GM19351 (cell line): Measurements from ENCODE around the gene ADRA1B.
"Not testable (repeated sequence)": the region's sequence is repeated elsewhere in the genome, so short reads cannot be mapped to it uniquely, and the experiment has no call there.

Experiments used
- ATAC-seq: cut with Tn5 transposase; IDR thresholded peaks from one replicate; pipeline ENCODE4 v1.9.1; 2021; ENCODE audit warnings: mild to moderate bottlenecking, moderate library complexity; ENCODE audit not compliant: unreplicated experiment

ADRA1B gene

DNA sequence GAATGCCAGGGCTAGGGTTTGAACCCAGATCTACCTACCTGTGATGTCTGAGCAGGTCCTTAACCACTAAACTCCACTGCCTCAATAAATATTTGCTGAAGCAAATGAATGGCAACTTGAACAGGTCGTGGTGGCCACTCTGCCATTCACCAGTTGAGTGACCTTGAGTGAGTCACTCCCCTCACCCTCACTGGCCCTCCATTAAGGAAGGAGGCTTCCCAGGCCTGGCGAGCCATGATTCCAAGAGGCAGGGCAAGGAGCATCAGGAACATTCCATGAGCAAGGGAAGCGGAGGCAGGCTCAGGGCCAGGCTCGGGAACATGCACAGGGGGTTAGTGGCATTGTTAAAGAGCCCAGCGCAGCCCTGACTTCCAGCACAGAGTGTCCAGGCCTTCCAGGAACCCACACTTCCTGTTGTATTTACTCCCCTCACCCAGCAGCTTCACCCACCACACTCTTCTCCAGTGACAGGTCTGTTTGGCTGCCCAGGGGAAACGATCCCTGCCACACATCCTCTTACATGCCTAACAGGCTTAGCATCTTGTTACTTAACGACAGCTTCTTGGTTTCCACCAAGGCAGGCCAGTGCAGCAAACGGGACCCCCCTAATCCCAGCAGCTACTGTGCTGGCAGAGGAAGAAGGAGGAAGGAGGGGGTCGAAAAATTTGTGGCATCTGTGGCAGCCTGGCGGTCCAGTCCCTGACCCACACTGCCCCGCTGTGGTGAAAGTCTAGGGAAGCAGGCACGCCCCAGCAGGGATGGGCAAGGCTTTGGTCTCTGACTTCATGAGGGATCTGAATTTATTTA is 49.0 kb downstream of the ADRA1B start:
- ATAC-seq: no peak

DNA sequence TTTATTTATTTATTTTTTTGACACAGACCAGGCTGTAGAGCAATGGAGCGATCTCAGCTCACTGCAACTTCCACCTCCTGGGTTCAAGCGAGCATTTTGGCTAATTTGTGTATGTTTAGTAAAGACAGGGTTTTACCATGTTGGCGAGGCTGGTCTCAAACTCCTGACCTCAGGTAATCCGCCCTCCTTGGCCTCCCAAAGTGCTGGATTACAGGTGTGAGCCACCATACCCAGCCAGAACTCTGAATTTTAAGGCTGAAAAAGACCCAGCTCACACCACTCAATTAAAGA is 49.5 kb downstream of the ADRA1B start:
- not testable (repeated sequence) for ATAC-seq

DNA sequence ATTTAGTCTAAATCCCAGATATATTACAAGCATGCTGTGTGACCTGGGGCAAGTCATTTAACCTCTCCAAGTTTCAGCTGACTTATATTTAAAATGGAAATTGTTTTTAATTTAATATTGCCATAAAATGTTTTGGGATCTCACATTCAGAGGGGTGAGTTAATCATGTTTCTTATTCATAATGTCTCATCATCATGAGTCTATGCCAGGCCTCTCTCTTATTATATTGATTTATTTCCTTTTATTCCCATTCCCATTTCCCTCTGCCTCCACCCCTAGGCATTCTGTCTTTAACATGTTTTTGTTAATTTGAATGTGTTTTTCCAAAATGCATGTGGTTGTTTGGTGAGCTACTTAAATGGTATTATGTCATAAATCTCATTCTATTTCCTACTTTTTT is 53.7 kb downstream of the ADRA1B start:
- ATAC-seq: no peak

DNA sequence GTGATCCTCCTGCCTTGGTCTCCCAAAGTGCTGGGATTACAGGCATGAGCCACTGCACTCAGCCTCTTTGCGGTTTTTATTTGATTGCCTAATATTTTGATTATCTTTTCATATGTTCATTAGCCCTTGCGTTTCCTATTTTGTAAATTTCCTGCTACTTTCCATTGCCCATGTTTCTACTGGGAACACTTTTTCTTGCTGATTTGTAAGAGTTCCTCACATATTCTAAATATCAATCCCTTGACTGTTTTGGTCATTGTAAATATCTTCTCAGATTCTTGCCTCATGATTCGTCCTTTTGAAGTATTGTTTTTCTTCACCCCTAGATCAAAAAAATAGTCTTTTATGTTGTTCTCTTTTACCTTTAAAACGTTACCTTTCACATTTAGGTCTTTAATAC is 54.8 kb downstream of the ADRA1B start:
- ATAC-seq: no peak

DNA sequence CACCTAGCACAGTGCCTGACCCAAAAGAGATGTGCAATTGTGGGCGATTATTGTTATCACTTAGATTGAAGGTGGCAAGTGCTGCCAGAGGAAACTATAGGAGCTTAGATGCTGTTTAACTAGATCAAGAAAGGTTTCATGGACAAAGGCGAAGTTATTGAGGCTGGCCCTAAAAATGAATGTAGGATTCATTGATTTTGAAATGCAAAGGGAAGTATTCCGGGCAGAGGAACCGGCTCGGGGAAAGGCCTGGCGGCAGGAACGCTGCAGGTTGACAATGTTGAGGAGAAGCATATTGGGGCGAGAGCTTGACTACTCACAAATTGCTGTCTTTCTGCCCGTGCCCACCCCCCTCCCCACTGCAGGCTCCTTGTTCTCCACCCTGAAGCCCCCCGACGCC is 55.2 kb downstream of the ADRA1B start:
- ATAC-seq: no peak

DNA sequence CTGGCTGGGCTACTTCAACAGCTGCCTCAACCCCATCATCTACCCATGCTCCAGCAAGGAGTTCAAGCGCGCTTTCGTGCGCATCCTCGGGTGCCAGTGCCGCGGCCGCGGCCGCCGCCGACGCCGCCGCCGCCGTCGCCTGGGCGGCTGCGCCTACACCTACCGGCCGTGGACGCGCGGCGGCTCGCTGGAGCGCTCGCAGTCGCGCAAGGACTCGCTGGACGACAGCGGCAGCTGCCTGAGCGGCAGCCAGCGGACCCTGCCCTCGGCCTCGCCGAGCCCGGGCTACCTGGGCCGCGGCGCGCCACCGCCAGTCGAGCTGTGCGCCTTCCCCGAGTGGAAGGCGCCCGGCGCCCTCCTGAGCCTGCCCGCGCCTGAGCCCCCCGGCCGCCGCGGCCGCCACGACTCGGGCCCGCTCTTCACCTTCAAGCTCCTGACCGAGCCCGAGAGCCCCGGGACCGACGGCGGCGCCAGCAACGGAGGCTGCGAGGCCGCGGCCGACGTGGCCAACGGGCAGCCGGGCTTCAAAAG is 55.7 kb downstream of the ADRA1B start:
- no peak for ATAC-seq

DNA sequence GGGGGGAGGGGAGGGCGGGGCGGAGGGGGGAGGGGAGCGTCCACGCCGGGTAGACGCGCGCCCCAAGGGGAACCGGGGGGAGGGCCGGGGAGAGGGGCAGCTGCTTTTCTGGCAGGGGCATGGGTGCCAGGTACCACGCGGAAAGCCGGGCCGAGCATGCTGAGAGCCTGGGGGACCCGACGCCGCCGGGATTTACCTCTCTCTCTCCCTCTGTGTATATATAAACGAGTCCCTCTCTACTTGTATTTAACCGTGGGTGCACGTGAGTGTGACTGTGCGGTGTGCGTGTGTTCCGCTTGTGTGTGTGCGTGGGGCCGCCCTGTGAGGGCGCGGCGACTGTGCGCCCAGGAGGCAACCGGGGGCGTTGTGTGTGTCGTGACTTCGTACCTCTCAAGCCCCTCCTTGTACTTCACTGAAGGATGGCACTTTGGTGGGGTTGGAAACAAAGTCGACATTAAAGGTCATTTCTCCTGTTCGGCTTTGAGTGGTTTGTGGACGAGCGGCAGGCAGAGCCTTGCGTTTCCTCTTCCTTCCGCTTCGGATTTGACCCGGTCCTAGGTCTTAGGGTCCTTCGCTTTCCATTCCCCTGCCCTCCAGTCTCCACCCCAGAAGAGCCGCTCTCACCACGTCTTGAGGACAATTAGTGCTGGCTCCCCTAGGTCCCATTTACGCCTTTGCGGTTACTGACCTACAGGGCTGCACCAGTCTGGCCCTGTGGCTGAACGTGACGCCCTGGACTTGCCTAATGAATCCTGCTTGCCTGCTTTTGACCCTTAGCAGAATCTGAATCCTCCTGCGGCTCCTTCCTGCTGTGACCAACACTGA is 56.5 kb downstream of the ADRA1B start:
- no peak for ATAC-seq

DNA sequence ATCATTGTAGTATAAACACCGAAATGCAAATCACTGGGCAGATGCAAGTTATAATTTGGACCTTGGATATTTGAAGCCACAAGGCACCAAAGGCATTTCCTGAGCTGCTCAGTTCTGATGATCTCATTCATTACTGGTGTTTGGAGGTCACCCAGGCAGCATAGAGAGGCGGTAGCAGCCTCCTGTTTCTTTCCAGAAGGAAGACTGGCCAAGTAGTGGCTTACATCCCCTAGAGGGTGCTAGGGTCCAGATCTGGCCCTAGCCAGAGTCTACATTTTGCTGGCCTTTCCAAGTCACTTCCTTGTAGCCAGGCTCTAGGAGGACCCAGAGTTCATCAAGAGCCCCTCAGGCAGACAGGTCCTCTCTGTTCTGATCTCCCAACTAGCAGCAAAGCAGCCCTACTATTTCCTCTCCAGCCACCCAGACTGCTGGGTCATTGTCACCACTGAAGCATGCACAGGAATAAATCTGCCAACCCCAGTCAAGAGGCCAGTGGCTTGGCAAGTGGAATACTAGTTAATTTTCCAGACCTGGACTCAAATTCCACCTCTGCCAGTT is 59.3 kb downstream of the ADRA1B start:
- ATAC-seq: no peak

DNA sequence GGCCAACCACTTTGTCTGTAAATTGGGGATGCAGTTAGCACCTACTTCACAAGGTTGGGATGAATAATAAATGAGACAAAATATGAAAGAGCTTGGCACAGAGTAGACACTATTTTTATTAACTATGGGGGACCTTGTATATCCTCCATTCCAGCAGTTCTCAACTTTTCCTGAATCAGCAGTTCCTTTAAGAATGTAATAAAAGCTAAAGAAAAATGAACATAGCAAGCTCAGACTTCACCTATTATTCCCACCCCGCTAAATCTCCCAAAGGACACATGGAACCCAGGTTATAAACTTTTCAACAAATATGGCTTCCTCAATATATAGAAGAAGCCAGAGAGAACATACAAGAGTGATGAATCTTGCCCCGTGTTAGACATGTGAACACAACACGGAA is 60.6 kb downstream of the ADRA1B start:
- ATAC-seq: no peak

DNA sequence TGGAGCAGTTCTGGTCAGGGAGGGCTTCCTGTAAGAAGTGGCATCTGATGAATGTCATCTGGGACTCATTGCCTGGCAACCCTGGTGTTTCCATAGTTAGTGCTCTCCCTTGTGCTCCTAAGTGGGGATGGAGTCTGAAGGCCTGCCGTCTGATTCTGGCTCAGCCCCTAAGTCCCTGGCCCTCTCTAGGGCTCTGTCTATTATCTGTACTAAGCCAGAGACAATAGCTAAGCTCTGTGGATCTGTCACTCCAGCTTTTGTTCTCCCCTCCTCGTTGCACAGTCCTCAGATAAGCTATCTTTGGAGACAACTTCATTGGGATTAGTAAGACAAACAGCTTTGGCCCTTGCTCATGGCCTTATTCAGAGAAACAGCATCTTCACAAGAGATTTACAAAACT is 62.1 kb downstream of the ADRA1B start:
- no peak for ATAC-seq

DNA sequence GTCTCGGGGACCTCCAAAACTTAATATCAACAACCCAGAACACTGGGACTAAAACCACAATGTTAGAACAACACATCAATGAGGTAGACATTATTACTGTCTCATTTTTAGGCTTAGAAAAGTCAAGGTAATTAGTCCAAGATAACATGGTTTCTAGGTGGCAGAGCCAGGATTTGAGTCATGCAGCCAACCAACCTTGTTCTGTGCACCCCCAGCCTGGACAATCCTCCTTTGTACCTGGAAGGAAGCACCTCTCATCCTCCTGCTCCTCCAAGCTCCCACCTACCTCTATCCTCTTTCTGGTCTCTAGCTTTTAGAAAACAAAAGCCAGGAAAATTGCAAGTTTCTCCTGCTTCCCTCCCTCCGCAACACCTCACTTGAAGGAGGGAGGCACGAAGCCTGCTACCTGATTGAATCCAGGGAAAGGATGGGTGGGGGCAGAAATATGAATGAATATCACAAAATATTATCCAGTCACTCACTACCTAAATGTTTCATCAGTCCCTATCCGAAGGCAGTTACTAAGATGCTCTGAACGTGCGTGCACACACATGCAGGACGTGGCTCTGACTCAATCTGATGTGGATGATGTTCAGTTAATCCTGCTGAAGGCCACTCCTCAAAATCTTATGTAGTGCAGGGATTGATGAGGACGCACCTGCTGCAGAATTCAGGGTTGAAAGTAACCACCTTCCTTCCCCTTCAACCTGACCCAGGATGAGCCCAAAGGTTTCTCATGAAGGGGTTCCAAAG is 66.3 kb downstream of the ADRA1B start:
- ATAC-seq: no peak

DNA sequence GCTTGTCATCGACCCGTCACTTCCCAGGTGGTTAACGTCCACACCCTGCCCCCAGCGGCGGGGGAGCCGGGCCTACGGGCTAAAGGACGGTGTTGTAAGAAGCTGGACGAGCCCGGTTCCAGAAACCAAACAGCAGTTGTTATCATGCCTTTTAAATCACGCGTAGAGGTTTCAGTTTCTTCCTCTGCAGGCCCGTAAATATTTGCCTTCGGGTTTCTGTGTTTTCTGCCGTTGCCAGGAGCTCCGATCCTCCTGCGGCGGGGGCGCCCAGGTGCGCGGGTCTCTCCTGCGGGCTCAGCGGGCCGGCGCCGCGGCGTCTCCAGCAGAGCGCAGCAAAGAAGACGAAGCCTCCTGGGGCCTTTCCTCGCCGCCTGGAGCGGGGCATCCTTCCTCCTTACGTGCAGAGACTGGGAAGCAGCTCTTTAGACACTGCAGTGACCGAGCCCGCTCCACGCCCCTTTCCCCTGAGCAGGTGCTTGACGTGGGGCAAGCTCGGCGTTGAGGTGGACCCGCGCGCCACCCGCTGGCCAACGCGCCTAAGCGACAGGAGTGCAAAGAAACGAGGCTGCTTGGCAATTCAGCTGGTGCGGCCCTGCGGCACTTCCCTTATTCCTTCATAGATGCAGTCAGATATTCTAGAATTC is 70.9 kb downstream of the ADRA1B start:
- ATAC-seq: peak; percentile 94

DNA sequence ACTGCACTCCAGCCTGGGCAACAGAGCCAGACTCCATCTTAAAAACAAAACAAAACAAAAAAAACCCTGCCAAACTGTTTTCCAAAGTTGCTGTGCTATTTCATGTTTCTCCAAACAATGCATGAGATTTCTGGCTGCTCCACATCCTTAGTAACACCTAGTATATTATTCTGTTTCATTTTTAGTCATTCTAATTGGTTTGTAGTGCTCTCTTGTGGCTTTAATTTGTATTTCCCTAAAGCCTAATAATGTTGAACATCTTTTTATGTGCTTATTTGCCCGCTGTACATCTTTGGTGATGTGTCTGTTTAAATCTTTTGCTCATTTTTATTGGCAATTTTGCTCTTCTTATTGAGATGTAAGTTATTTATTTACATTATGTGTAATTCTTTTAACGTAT is 74.2 kb downstream of the ADRA1B start:
- no peak for ATAC-seq

DNA sequence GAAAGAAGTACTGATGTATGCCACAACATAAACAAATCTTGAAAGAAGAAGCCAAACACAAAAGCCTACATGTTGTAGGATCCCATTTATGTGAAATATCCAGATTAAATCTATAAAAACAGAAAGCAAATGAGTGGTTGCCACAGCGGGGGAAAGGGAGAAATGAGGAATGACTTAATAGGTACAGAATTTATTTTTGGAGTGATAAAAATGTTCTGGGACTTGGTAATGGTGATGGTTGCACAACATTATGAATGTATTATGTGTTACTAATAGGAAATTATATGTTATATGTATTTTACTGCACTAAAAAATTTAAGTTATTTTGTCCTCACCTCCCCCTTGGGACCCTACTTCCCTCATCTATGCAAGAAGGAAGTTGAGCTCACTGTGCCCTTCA is 76.3 kb downstream of the ADRA1B start:
- ATAC-seq: no peak

DNA sequence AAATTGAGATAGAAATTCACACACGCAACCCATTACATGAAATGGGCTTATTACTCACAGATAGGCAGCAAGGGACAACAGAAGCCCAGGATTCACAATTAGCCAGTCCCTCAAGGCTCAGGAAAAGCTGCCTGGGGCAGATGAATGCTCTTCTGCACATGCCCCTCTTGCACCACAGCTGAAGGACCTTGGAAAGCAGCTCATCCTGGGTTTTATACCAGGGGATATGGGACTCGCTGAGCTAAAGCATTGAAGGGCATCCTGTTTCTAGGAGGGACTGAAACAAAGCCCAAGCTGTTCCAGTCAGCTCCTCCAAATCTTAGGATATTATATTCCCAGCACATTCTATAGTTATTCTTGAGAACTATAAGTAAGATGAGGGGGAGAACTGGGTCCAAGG is 76.9 kb downstream of the ADRA1B start:
- ATAC-seq: no peak

DNA sequence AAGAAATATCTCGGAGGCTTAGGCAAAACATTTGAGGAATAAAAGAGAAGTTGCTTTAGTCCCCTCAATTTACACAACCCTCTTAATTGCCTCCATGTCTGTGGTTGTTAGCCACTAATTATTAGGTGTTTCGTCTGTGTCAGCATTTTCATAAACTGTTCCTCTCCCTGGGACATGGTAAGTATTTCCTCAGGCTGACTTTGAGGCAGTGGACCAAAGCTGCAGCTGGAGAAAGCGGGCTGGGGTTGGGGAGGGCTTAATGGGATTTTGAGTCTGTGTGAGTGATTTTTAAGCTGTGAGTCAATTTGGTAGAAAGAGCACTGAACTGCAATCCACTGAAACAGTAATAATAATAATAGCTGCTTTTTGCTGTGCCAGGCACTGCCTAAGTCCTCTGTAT is 79.6 kb downstream of the ADRA1B start:
- no peak for ATAC-seq

DNA sequence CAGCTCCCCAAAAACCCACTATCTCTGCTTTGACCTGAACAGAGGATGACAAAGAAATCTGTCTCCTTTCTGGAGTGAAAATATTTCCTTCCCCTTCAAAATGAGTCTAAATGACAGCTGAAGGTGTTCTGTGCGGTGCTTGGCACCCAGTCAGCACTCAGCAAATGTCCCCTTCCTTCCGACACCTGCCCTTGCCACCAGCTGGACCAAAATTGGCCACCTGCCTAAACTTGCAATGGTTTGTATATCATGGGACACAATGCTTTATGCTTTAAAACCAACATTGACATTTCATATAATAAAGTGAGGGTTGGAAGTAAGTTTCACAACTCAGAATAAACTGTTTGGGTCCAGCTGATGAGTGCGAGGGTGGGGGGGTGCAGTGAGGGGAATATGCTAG is 85.2 kb downstream of the ADRA1B start:
- no peak for ATAC-seq

DNA sequence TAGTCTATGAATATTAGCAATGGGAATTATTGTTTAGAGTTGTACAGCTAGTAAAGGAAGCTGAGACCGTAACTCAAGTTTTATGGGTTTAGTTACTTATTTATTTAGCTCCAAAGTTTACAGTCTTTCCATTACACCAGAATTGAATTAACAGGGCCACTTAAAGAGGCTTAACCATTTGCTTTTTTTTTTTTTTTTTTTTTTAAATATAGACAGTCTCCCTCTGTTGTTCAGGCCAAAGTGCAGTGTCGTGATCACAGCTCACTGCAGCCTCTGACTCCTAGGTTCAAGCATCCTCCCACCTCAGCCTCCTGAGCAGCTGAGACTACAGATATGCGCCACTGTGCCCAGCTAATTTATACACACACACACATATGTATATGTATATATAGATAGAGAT is 91.2 kb downstream of the ADRA1B start:
- ATAC-seq: no peak

DNA sequence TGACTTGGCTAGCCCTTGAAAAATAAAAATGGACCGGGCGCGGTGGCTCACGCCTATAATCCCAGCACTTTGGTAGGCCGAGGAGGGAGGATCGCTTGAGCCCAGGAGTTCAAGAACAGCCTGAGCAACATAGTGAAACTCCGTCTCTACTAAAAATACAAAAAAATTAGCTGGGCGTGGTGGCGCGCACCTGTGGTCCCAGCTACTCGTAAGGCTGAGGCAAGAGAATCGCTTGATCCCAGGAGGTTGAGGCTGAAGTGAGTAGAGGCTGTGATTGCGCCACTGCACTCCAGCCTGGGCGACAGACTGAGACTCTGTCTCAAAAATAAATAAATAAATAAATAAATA is 92.2 kb downstream of the ADRA1B start:
- ATAC-seq: peak; percentile 14

DNA sequence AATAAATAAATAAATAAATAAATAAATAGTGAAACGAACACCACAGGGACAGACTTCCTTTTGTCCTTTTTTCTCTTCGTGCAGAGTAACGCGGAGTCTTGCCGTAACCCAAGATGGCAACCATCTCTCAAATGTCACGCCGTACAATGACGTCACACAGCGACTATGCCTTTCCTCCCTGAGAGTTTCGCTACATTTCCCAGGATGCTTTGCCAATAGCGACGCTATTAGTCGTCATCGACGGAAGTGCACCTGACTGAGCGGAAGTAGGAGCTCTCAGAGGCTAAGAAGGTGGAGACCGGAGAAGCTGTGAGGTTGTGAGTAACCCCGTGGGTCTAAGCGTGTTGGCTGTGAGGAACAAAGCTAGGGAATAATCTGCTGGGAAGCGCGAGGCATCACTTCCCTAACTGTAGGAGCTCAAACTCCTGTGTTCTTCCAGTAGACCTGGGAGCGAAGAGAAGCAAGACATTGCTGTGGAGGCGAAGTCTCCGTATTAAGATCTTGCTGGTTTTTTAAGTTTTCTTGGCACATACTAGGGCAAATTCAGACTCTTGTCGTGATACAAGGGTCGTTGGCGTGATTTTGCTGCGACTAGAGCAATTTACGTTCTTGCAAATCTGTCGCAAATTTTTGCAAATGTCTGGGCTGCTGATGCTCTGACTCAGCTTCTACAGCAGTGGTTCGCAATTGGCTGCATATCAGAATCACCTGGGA is 92.8 kb downstream of the ADRA1B start, which contains the start of gene TTC1:
TSS of gene TTC1 (plus strand) at position 263 of the 714 bp plus-strand sequence. CDS start 1,390 bp downstream, outside the sequence.
- peak; percentile 100 for ATAC-seq
